GM23338 (cell line): ENCODE measurements around the gene GYPC. TPM values are rescaled to one million over a fixed set of nuclear protein-coding genes. Genes with fewer than 3 reads are reported as not detected.

ENCODE experiments used
- ATAC-seq: fragments of 200-7000 bp; cut with Tn5 transposase; 3 replicates; pipeline ENCODE4 v1.9.1; 2020
- DNase-seq: peaks from one replicate; pipeline ENCODE4 v3.0.0-alpha.2; 2015; ENCODE audit warnings: low spot score
- H2AFZ ChIP-seq: fragments of 200-600 bp; sonication (generic); 2 replicates; pipeline ENCODE4 v1.8.0; 2016; ENCODE audit warnings: antibody characterized with exemption, mild to moderate bottlenecking, moderate library complexity
- H3F3A ChIP-seq: fragments of 200-600 bp; sonication (generic); replicated peaks from 2 replicates; pipeline ENCODE4 v1.8.0; 2017; ENCODE audit warnings: antibody characterized with exemption, mixed run types, low read depth
- H3K27ac ChIP-seq: fragments of 200-600 bp; sonication (generic); 2 replicates; pipeline ENCODE4 v1.6.1; 2016; ENCODE audit warnings: low read depth
- H3K27me3 ChIP-seq: fragments of 200-600 bp; sonication (generic); 2 replicates; pipeline ENCODE4 v1.8.0; 2016; ENCODE audit warnings: mild to moderate bottlenecking, mixed run types, moderate library complexity; ENCODE audit not compliant: insufficient read depth
- H3K36me3 ChIP-seq: fragments of 200-600 bp; sonication (generic); 2 replicates; pipeline ENCODE4 v1.8.0; 2016; ENCODE audit warnings: mild to moderate bottlenecking; ENCODE audit not compliant: insufficient read depth
- H3K4me1 ChIP-seq: fragments of 200-600 bp; sonication (generic); 2 replicates; pipeline ENCODE4 v1.8.0; 2016; ENCODE audit warnings: mild to moderate bottlenecking, moderate library complexity; ENCODE audit not compliant: insufficient read depth
- H3K4me2 ChIP-seq: fragments of 200-600 bp; sonication (generic); 2 replicates; pipeline ENCODE4 v1.7.1; 2017; ENCODE audit warnings: mixed run types
- H3K4me3 ChIP-seq: fragments of 200-600 bp; sonication (generic); 2 replicates; pipeline ENCODE4 v1.6.1; 2016; ENCODE audit warnings: mixed run types
- H3K79me2 ChIP-seq: fragments of 200-600 bp; sonication (generic); replicated peaks from 2 replicates; pipeline ENCODE4 v1.8.0; 2017; ENCODE audit warnings: mild to moderate bottlenecking; ENCODE audit not compliant: insufficient read depth
- H3K9me2 ChIP-seq: fragments of 200-600 bp; sonication (generic); 2 replicates; pipeline ENCODE4 v1.8.0; 2017; ENCODE audit not compliant: insufficient read depth
- H4K20me1 ChIP-seq: fragments of 200-600 bp; sonication (generic); replicated peaks from 2 replicates; pipeline ENCODE4 v1.8.0; 2017; ENCODE audit warnings: mild to moderate bottlenecking; ENCODE audit not compliant: insufficient read depth
- H3K27ac Mint-ChIP-seq: 2 replicates; pipeline ENCODE4 v1.8.0; 2020; ENCODE audit warnings: inconsistent platforms, mild to moderate bottlenecking, moderate library complexity, mixed read lengths
- H3K27me3 Mint-ChIP-seq: 3 replicates; pipeline ENCODE4 v1.8.0; 2022; ENCODE audit warnings: low read depth, mild to moderate bottlenecking, moderate library complexity, mixed read lengths, inconsistent platforms; ENCODE audit not compliant: insufficient read depth, poor library complexity
- H3K36me3 Mint-ChIP-seq: 3 replicates; pipeline ENCODE4 v1.8.0; 2021; ENCODE audit warnings: low read depth, mild to moderate bottlenecking, inconsistent platforms, moderate library complexity, mixed read lengths
- H3K4me1 Mint-ChIP-seq: 3 replicates; pipeline ENCODE4 v1.8.0; 2020; ENCODE audit warnings: mild to moderate bottlenecking, inconsistent platforms, mixed read lengths
- H3K4me3 Mint-ChIP-seq: 3 replicates; pipeline ENCODE4 v1.8.0; 2021; ENCODE audit warnings: moderate library complexity, mild to moderate bottlenecking, inconsistent platforms, mixed read lengths
- H3K9me3 Mint-ChIP-seq: 3 replicates; pipeline ENCODE4 v1.8.0; 2020; ENCODE audit warnings: moderate library complexity, mild to moderate bottlenecking, inconsistent platforms, mixed read lengths
- CREB1 ChIP-seq: fragments of 250-450 bp; sonication (Bioruptor Pico); IDR thresholded peaks from 2 replicates; pipeline ENCODE4 v1.5.0; 2020; ENCODE audit warnings: low read depth, mild to moderate bottlenecking, moderate library complexity
- CTCF ChIP-seq, 2 experiments: fragments of 200-600 bp in 1 of 2; sonication (generic) in 1 of 2; conservative IDR thresholded peaks; 2 replicates each; pipeline versions ENCODE4 v1.5.1 to v1.6.1; 2016 to 2017; ENCODE audit warnings: antibody characterized with exemption in 2 of 2, low read depth in 2 of 2, mild to moderate bottlenecking in 2 of 2, moderate library complexity in 1 of 2
- EZH2 ChIP-seq: fragments of 200-600 bp; sonication (generic); IDR thresholded peaks from one replicate; pipeline ENCODE4 v1.8.0; 2017; ENCODE audit warnings: antibody characterized with exemption, mild to moderate bottlenecking, low read depth; ENCODE audit not compliant: unreplicated experiment
- EZH2phosphoT487 ChIP-seq: fragments of 200-600 bp; sonication (generic); IDR thresholded peaks from one replicate; pipeline ENCODE4 v1.8.1; 2018; ENCODE audit warnings: antibody characterized with exemption; ENCODE audit not compliant: unreplicated experiment
- STAT1 ChIP-seq: IDR thresholded peaks from one replicate; pipeline ENCODE4 v1.6.1; 2016; ENCODE audit warnings: antibody characterized with exemption; ENCODE audit not compliant: unreplicated experiment
- ZNF114 ChIP-seq: fragments of 250-450 bp; sonication (Bioruptor Pico); IDR thresholded peaks from 2 replicates; pipeline ENCODE4 v1.5.0; 2020; ENCODE audit warnings: mild to moderate bottlenecking, moderate library complexity
- ZNF462 ChIP-seq: fragments of 250-450 bp; sonication (Bioruptor Pico); IDR thresholded peaks from 2 replicates; pipeline ENCODE4 v1.5.0; 2020; ENCODE audit warnings: mild to moderate bottlenecking, moderate library complexity
- polyA plus RNA-seq: library from polyadenylated mRNA; unstranded; fragments of >200 nt; fragmentation: Nextera tagmentation; extraction: Ambion mirVana; gene quantifications from 2 replicates; pipeline ENCODE4 v1.2.1, GENCODE V29; 2016
- total RNA-seq: library from RNA; depleted of rRNA; stranded (reverse); fragments of >200 nt; shearing (Covaris generic); gene quantifications from 2 replicates; pipeline ENCODE4 v1.2.3, GENCODE V29; 2014

The GYPC gene
- total and polyA plus RNA-seq, 2 experiments from 2014 or later: 19.6 to 29.7 TPM

GRCh38 chr2:126707941-126708340, 52.0 kb downstream of the GYPC start:
- no peak for ATAC-seq
- Mint-ChIP-seq H3K27ac (no peak overlapping the region), H3K36me3 (no peaks in the 10 kb centered on the region), H3K4me1 (peaks cover 16% of the 10 kb centered on the region), H3K9me3 (no peaks in the 10 kb centered on the region), H3K4me3 (no peak overlapping the region), H3K27me3 (no peaks in the 10 kb centered on the region)
- no peak overlapping the region for H3K4me3 ChIP-seq
- peaks cover 14% of the 10 kb centered on the region for H3K9me2 ChIP-seq
- H2AFZ ChIP-seq: 0 out of 2 replicates have a peak overlapping the region, but pooled peaks have one; percentile 69
- DNase-seq: no peak
- no peaks in the 10 kb centered on the region for H3K79me2 ChIP-seq
- TF ChIP-seq ZNF114 (CRISPR knock-in tag) (no peak), ZNF462 (CRISPR knock-in tag) (no peak), EZH2phosphoT487 (no peak), STAT1 (no peak), CREB1 (CRISPR knock-in tag) (no peak), CTCF (conservative IDR thresholded peaks at IDR 0.05; ENCODE audit: low read depth in 2 of 2) (no peak), EZH2 (no peak)
- H4K20me1 ChIP-seq: no peaks in the 10 kb centered on the region
- no peaks in the 10 kb centered on the region for H3K36me3 ChIP-seq
- no peaks in the 10 kb centered on the region for H3K27me3 ChIP-seq
- H3K4me1 ChIP-seq: peaks cover 18% of the 10 kb centered on the region
- H3K4me2 ChIP-seq: no peak overlapping the region
- H3F3A ChIP-seq: no peaks in the 10 kb centered on the region
- no peak overlapping the region for H3K27ac ChIP-seq
